Measurements from ENCODE around the gene CACNA2D2.

CACNA2D2 gene

GRCh38 chr3:50326182-50326541 is 177.3 kb downstream of the CACNA2D2 start:
- Mint-ChIP-seq H3K4me1 (peaks cover 63% of the 10 kb centered on the region), H3K27me3 (no peaks in the 10 kb centered on the region), H3K27ac (no peak overlapping the region), H3K4me3 (no peak overlapping the region), H3K9me3 (no peaks in the 10 kb centered on the region)
- ATAC-seq (no peak), DNase-seq (no peak)

GRCh38 chr3:50325497-50326181 is 177.8 kb downstream of the CACNA2D2 start:
- peaks cover 64% of the 10 kb centered on the region for H3K4me1 Mint-ChIP-seq
- no peak overlapping the region for H3K4me3 Mint-ChIP-seq
- no peaks in the 10 kb centered on the region for H3K27me3 Mint-ChIP-seq
- no peak for DNase-seq
- no peak for ATAC-seq
- no peaks in the 10 kb centered on the region for H3K9me3 Mint-ChIP-seq
- H3K27ac Mint-ChIP-seq: peak overlapping the region in 1 of 2 donors; percentile 3

- ATAC-seq (no peak), DNase-seq (no peak)
- no peaks in the 10 kb centered on the region for H3K9me3 Mint-ChIP-seq
- H3K4me1 Mint-ChIP-seq: peaks cover 65% of the 10 kb centered on the region
- peak overlapping the region in 1 of 2 donors; percentile 3 for H3K27ac Mint-ChIP-seq
- no peak overlapping the region for H3K4me3 Mint-ChIP-seq
- no peaks in the 10 kb centered on the region for H3K27me3 Mint-ChIP-seq
Observed at GRCh38 chr3:50325113-50325480, 178.3 kb downstream of the CACNA2D2 start.

GRCh38 chr3:50324351-50325112 is 178.9 kb downstream of the CACNA2D2 start:
- Mint-ChIP-seq H3K4me3 (no peak overlapping the region), H3K9me3 (no peaks in the 10 kb centered on the region), H3K27ac (no peak overlapping the region), H3K4me1 (peaks cover 65% of the 10 kb centered on the region), H3K27me3 (no peaks in the 10 kb centered on the region)
- peak; percentile 48 for ATAC-seq
- DNase-seq: peak; percentile 68 to 71

GRCh38 chr3:50323614-50324199 is 179.7 kb downstream of the CACNA2D2 start:
- Mint-ChIP-seq H3K27me3 (no peaks in the 10 kb centered on the region), H3K4me1 (peaks cover 70% of the 10 kb centered on the region), H3K27ac (peak overlapping the region in 1 of 2 donors; percentile 52), H3K4me3 (no peak overlapping the region), H3K9me3 (no peaks in the 10 kb centered on the region)
- DNase-seq (no peak), ATAC-seq (no peak)

- H3K27me3 Mint-ChIP-seq: no peaks in the 10 kb centered on the region
- no peaks in the 10 kb centered on the region for H3K9me3 Mint-ChIP-seq
- ATAC-seq (no peak), DNase-seq (no peak)
- H3K4me1 Mint-ChIP-seq: peaks cover 75% of the 10 kb centered on the region
- H3K4me3 Mint-ChIP-seq: no peak overlapping the region
- H3K27ac Mint-ChIP-seq: peak overlapping the region in 1 of 2 donors; percentile 52
Observed at GRCh38 chr3:50323092-50323600, 180.3 kb downstream of the CACNA2D2 start.

- H3K27me3 Mint-ChIP-seq: no peaks in the 10 kb centered on the region
- ATAC-seq (no peak), DNase-seq (no peak)
- H3K27ac Mint-ChIP-seq: peak within 1 kb of the TSS; percentile 99 to 100
- H3K9me3 Mint-ChIP-seq: no peaks in the 10 kb centered on the region
- peak within 1 kb of the TSS; percentile 83 to 85 for H3K4me3 Mint-ChIP-seq
- peaks cover 78% of the 10 kb centered on the region for H3K4me1 Mint-ChIP-seq
Observed at GRCh38 chr3:50322386-50323091, 180.9 kb downstream of the CACNA2D2 start, which contains the start of gene HYAL2. Gene HYAL2 (minus strand): TSS chr3:50322745. CDS start chr3:50320489, 2,256 bp downstream.

GRCh38 chr3:50322115-50322385 is 181.4 kb downstream of the CACNA2D2 start:
- H3K9me3 Mint-ChIP-seq: no peaks in the 10 kb centered on the region
- peak overlapping the region; percentile 83 to 85 for H3K4me3 Mint-ChIP-seq
- no peaks in the 10 kb centered on the region for H3K27me3 Mint-ChIP-seq
- peaks cover 78% of the 10 kb centered on the region for H3K4me1 Mint-ChIP-seq
- no peak for ATAC-seq
- no peak for DNase-seq
- H3K27ac Mint-ChIP-seq: peak overlapping the region; percentile 65 to 100

GRCh38 chr3:50321336-50322114 is 181.9 kb downstream of the CACNA2D2 start:
- peaks cover 78% of the 10 kb centered on the region for H3K4me1 Mint-ChIP-seq
- H3K27me3 Mint-ChIP-seq: no peaks in the 10 kb centered on the region
- H3K27ac Mint-ChIP-seq: peak overlapping the region; percentile 99 to 100
- DNase-seq (peak; percentile 84 to 86), ATAC-seq (peak; percentile 79)
- H3K4me3 Mint-ChIP-seq: peak overlapping the region; percentile 83 to 85
- no peaks in the 10 kb centered on the region for H3K9me3 Mint-ChIP-seq

- Mint-ChIP-seq H3K27ac (peak overlapping the region; percentile 53 to 85), H3K4me3 (peak overlapping the region; percentile 83 to 91), H3K27me3 (no peaks in the 10 kb centered on the region), H3K9me3 (no peaks in the 10 kb centered on the region), H3K4me1 (peaks cover 79% of the 10 kb centered on the region)
- DNase-seq (no peak), ATAC-seq (peak; percentile 62)
Observed at GRCh38 chr3:50320853-50321335, 182.5 kb downstream of the CACNA2D2 start.

- Mint-ChIP-seq H3K4me3 (peak overlapping the region; percentile 83 to 91), H3K27me3 (no peaks in the 10 kb centered on the region), H3K4me1 (peaks cover 82% of the 10 kb centered on the region), H3K9me3 (no peaks in the 10 kb centered on the region), H3K27ac (no peak overlapping the region)
- ATAC-seq (no peak), DNase-seq (no peak)
Observed at GRCh38 chr3:50319894-50320625, 183.4 kb downstream of the CACNA2D2 start.

GRCh38 chr3:50319181-50319893 is 184.1 kb downstream of the CACNA2D2 start:
- H3K4me3 Mint-ChIP-seq: no peak overlapping the region
- ATAC-seq: no peak

GRCh38 chr3:50318615-50319014 is 184.8 kb downstream of the CACNA2D2 start:
- H3K27ac Mint-ChIP-seq: no peak overlapping the region
- DNase-seq (no peak), ATAC-seq (no peak)
- H3K27me3 Mint-ChIP-seq: no peaks in the 10 kb centered on the region
- peaks cover 71% of the 10 kb centered on the region for H3K4me1 Mint-ChIP-seq
- no peak overlapping the region for H3K4me3 Mint-ChIP-seq
- H3K9me3 Mint-ChIP-seq: no peaks in the 10 kb centered on the region

More at GRCh38 chr3:50319181-50319893, 184.1 kb downstream of the CACNA2D2 start:
- Mint-ChIP-seq H3K27ac (no peak overlapping the region), H3K9me3 (no peaks in the 10 kb centered on the region), H3K27me3 (no peaks in the 10 kb centered on the region), H3K4me1 (peaks cover 77% of the 10 kb centered on the region)
- no peak for DNase-seq

GRCh38 chr3:50318163-50318562 is 185.3 kb downstream of the CACNA2D2 start:
- no peak overlapping the region for H3K4me3 Mint-ChIP-seq
- DNase-seq (no peak), ATAC-seq (no peak)
- H3K9me3 Mint-ChIP-seq: no peaks in the 10 kb centered on the region
- H3K27me3 Mint-ChIP-seq: no peaks in the 10 kb centered on the region
- H3K4me1 Mint-ChIP-seq: peaks cover 66% of the 10 kb centered on the region
- no peak overlapping the region for H3K27ac Mint-ChIP-seq

All from stimulated activated naive CD8-positive, alpha-beta T cell treated with anti-CD3 and anti-CD28 coated beads, Interleukin-15, amount 100 ng/mL, for 72 hours (primary cell).